Breast epithelium (tissue), 4 donors: ENCODE results near the gene SNX1. TPM values are rescaled to one million over a fixed set of nuclear protein-coding genes. Genes with fewer than 3 reads are reported as not detected.
A peak's percentile ranks its signal among the peaks of the same experiment; 100 is the strongest.

Source experiments
- DNase-seq, 2 donors: peaks; one replicate each; pipeline ENCODE4 v3.0.0-alpha.2; 2019; ENCODE audit warnings: low spot score in 2 of 2
- H3K27ac ChIP-seq, 2 donors: fragments of 200-600 bp; sonication (generic) in 1 of 2; one replicate each; pipeline ENCODE4 v1.5.1; 2016 to 2019; ENCODE audit warnings: mild to moderate bottlenecking in 1 of 2
- H3K27me3 ChIP-seq, 2 donors: fragments of 200-600 bp; sonication (generic) in 1 of 2; one replicate each; pipeline versions ENCODE4 v1.5.1 to v1.6.0; 2017 to 2019; ENCODE audit warnings: control low read depth in 1 of 2, mild to moderate bottlenecking in 1 of 2
- H3K36me3 ChIP-seq: fragments of 200-600 bp; one replicate; pipeline ENCODE4 v1.5.1; 2019
- H3K4me1 ChIP-seq, 2 donors: fragments of 200-600 bp; sonication (generic); one replicate each; pipeline ENCODE4 v1.5.1; 2016 to 2019; ENCODE audit warnings: control low read depth in 1 of 2
- H3K4me3 ChIP-seq, 3 donors: fragments of 200-600 bp; sonication (generic); 1 replicate in 2 of 3; 2 replicates in 1 of 3; pipeline ENCODE4 v1.5.1; 2016 to 2019; ENCODE audit warnings: mild to moderate bottlenecking in 3 of 3, moderate library complexity in 2 of 3
- H3K9me3 ChIP-seq, 2 donors: fragments of 200-600 bp; sonication (generic) in 1 of 2; one replicate each; pipeline ENCODE4 v1.5.1; 2016 to 2019; ENCODE audit warnings: control low read depth in 1 of 2
- POLR2A ChIP-seq: fragments of 450-650 bp; IDR thresholded peaks from one replicate; pipeline ENCODE4 v1.6.1; 2016; ENCODE audit warnings: antibody characterized with exemption, mild to moderate bottlenecking, moderate library complexity
- POLR2AphosphoS5 ChIP-seq, 3 donors: sonication (generic); formaldehyde crosslinking; IDR thresholded peaks; one replicate each; pipeline ENCODE4 v1.6.1; 2017; ENCODE audit warnings: antibody characterized with exemption in 3 of 3
- intact Hi-C: fragments of 100-400 bp; cut with DNase I; formaldehyde crosslinking; loops from one replicate; pipeline ENCODE4 v1.15.1; 2023; ENCODE audit warnings: low total_unique reads
- total RNA-seq, 3 donors: library from RNA; depleted of rRNA; stranded (reverse); fragments of >200 nt; gene quantifications; one replicate each; pipeline ENCODE4 v1.1.0, GENCODE V29; 2016
- TF ChIP-seq, protein P1 (sequence below), 3 donors: fragments of 450-650 bp; IDR thresholded peaks; one replicate each; pipeline ENCODE4 v1.5.1; 2016 to 2017; ENCODE audit warnings: antibody characterized with exemption in 3 of 3, mild to moderate bottlenecking in 3 of 3, moderate library complexity in 3 of 3

The SNX1 gene
- total RNA-seq, 3 donors from 2014 or later, result 107 to 144 (median 125) TPM

DNA sequence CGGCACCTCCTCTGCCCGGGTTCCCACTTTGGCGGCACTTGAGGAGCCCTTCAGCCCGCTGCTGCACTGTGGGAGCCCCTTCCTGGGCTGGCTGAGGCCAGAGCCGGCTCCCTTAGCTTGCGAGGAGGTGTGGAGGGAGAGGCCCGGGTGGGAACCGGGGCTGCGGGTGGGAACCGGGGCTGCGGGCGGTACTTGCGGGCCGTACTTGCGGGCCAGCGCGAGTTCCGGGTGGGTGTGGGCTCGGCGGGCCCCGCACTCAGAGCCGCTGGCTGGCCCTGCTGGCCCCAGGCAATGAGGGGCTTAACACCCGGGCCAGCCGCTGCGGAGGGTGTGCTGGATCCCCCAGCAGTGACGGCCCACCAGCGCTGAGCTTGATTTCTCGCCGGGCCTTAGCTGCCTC is 35.1 kb upstream of the SNX1 start:
- TF ChIP-seq, protein P1, sequence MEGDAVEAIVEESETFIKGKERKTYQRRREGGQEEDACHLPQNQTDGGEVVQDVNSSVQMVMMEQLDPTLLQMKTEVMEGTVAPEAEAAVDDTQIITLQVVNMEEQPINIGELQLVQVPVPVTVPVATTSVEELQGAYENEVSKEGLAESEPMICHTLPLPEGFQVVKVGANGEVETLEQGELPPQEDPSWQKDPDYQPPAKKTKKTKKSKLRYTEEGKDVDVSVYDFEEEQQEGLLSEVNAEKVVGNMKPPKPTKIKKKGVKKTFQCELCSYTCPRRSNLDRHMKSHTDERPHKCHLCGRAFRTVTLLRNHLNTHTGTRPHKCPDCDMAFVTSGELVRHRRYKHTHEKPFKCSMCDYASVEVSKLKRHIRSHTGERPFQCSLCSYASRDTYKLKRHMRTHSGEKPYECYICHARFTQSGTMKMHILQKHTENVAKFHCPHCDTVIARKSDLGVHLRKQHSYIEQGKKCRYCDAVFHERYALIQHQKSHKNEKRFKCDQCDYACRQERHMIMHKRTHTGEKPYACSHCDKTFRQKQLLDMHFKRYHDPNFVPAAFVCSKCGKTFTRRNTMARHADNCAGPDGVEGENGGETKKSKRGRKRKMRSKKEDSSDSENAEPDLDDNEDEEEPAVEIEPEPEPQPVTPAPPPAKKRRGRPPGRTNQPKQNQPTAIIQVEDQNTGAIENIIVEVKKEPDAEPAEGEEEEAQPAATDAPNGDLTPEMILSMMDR (IDR thresholded peaks at IDR 0.05), result no peak
- TF ChIP-seq POLR2A (no peak), POLR2AphosphoS5 (IDR thresholded peaks at IDR 0.05) (no peak)
- H3K4me3 ChIP-seq, result no peak overlapping the region
- H3K27me3 ChIP-seq, result no peaks in the 10 kb centered on the region
- no peaks in the 10 kb centered on the region for H3K4me1 ChIP-seq
- intact Hi-C loops, result no loop called here
- DNase-seq, result no peak
- H3K36me3 ChIP-seq, result no peaks in the 10 kb centered on the region
- no peaks in the 10 kb centered on the region for H3K9me3 ChIP-seq
- no peak overlapping the region for H3K27ac ChIP-seq

DNA sequence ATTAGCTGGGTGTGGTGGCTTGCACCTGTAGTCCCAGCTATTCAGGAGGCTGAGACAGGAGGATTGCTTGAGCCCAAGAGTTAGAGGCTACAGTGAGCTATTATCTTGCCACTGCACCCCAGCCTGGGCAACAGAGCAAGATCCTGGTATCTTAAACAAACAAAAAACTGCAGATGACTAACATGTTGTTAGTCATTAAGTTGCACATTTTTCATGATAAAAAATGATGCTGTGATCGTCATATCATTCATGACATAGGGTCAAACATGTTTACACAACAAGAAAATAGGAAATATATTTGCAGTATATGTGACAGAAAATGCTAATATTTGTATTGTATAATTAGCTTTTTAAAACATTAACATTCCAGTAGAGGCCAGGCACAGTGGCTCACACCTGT is 29.3 kb upstream of the SNX1 start:
- intact Hi-C loops, result loop anchor here (5.0 kb wide), 1 partner anchor 314 kb away; no protein-coding TSS in a partner anchor

DNA sequence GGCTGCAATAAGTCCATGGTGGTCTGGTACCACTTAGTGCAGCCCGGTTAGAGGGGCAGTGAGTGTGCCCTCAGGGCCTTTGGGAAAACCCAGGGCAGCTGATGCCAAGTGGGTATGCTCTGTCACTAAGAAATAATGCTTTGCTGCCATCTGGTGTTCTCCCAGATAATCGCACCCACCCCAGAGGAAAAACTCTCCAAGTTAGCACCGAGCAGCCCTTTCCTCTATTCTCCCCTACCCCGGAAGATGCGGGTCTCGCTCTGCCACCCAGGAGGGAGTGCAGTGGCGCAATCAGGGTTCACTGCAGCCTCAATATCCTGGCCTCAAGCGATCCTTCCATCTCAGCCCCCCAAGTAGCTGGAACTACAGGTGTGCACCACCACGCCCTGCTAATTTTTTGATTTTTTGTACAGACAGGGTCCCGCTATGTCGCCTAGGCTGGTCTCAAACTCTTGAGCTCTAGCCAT is 28.2 kb upstream of the SNX1 start:
- intact Hi-C loops, result loop anchor here (5.0 kb wide), 1 partner anchor 315 kb away; no protein-coding TSS in a partner anchor
- Histone ChIP-seq H3K9me3 (no peaks in the 10 kb centered on the region), H3K4me3 (no peak overlapping the region), H3K27ac (peak overlapping the region in 1 of 2 donors; percentile 60), H3K36me3 (no peaks in the 10 kb centered on the region), H3K27me3 (no peaks in the 10 kb centered on the region), H3K4me1 (no peaks in the 10 kb centered on the region)
- DNase-seq, result peak; percentile 37 to 55
- TF ChIP-seq, protein P1 (IDR thresholded peaks at IDR 0.05), result peak; percentile 79 to 90 (median 85)
- TF ChIP-seq POLR2A, result no peak
- TF ChIP-seq POLR2AphosphoS5 (IDR thresholded peaks at IDR 0.05), result peak in 2 of 3 donors; percentile 10 to 39

More for the DNA sequence above, 29.3 kb upstream of the SNX1 start:
- no peak for DNase-seq
- no peak for TF ChIP-seq POLR2AphosphoS5 (IDR thresholded peaks at IDR 0.05)
- TF ChIP-seq, protein P1 (IDR thresholded peaks at IDR 0.05), result no peak
- TF ChIP-seq POLR2A, result no peak
- Histone ChIP-seq H3K27ac (no peak overlapping the region), H3K4me1 (no peaks in the 10 kb centered on the region), H3K9me3 (no peaks in the 10 kb centered on the region), H3K4me3 (no peak overlapping the region), H3K36me3 (no peaks in the 10 kb centered on the region), H3K27me3 (no peaks in the 10 kb centered on the region)

DNA sequence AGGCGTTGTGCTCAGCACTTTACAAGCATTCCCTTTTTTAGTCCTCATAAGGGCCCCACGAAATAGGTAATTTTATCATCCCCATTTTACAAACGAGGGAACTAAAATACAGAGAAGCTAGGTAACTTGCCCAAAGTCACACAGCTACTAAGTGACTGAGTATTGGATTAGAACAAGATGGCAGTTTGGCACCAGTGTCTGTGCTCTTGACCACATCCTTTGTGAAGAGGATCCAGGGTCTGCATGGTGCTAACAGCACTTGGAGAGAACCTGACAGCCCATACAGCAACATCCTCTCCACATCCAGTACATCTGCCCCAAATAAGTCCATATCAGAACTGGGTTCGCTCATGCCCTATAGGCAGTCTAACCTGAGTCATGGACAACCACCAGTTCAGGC is 27.6 kb upstream of the SNX1 start:
- Histone ChIP-seq H3K4me3 (no peak overlapping the region), H3K36me3 (no peaks in the 10 kb centered on the region), H3K27ac (peak overlapping the region in 1 of 2 donors; percentile 60), H3K9me3 (no peaks in the 10 kb centered on the region), H3K4me1 (no peaks in the 10 kb centered on the region), H3K27me3 (no peaks in the 10 kb centered on the region)
- no peak for DNase-seq
- TF ChIP-seq POLR2A, result no peak
- TF ChIP-seq POLR2AphosphoS5 (IDR thresholded peaks at IDR 0.05), result no peak
- TF ChIP-seq, protein P1 (IDR thresholded peaks at IDR 0.05), result no peak
- intact Hi-C loops, result loop anchor here (5.0 kb wide), 1 partner anchor 316 kb away; no protein-coding TSS in a partner anchor

DNA sequence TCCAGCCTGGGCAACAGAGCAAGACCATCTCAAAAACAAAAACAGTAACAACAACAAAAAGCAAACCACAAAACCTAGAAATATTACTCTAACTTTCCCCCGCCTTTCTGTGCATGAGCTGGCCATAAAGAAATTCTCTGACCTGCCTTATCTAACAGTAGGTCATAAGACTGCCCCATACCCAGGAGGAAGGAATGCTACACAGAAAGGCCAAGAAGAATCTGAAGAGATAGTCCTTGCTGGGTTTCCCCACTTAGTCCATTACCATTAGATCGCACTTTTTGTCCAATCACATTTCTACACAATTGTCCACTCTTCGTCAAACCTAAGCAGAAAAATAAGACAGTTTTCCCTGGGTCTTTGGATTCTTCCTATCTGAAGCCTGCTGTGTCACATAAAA is 25.7 kb upstream of the SNX1 start:
- no peak for DNase-seq
- Histone ChIP-seq H3K4me3 (no peak overlapping the region), H3K9me3 (no peaks in the 10 kb centered on the region), H3K4me1 (no peaks in the 10 kb centered on the region), H3K36me3 (no peaks in the 10 kb centered on the region), H3K27me3 (no peaks in the 10 kb centered on the region), H3K27ac (peak overlapping the region; percentile 80 to 88)
- intact Hi-C loops, result no loop called here
- no peak for TF ChIP-seq POLR2A
